ENCODE results near the gene MYOM3.

DNA sequence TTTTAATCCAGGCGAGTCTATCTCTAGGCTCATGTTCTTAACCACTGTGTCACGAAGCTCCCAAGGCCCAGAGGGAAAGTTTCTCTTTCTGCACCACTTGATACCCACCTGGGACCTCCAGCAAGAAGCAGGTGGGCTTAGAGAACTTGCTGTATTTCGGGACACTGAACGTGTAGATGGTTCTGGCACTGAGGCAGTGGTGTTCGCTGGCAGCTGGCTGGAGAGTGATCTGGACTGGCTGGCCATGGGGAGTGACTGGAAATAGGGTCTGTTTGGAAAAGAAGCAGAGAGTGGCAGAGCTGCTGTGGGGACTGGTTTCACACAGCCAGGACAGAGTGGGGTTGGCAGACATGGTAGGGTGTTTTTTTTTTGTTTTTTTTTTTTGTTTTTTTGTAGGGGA lies 47.4 kb upstream of the MYOM3 start:
- TF ChIP-seq YY1 (IDR thresholded peaks at IDR 0.05; ENCODE audit: insufficient read depth, insufficient read length) (no peak), ZNF274 (IDR thresholded peaks at IDR 0.05; ENCODE audit: low read depth, low read length) (no peak)
